HepG2 (cell line): ENCODE measurements around the gene SNED1. TPM values are rescaled to one million over a fixed set of nuclear protein-coding genes. Genes with fewer than 3 reads are reported as not detected.

Source experiments
- ARID5B ChIP-seq: IDR thresholded peaks from 2 replicates; pipeline ENCODE4 v1.4.0; 2020; ENCODE audit warnings: mild to moderate bottlenecking, missing genetic modification reagents
- GABPB1 ChIP-seq: IDR thresholded peaks from 2 replicates; pipeline ENCODE4 v1.6.1; 2016; ENCODE audit warnings: mild to moderate bottlenecking, missing genetic modification reagents, moderate library complexity, missing compliant biosample characterization
- KDM3A ChIP-seq: IDR thresholded peaks from 2 replicates; pipeline ENCODE4 v1.6.1; 2018; ENCODE audit warnings: low read depth, missing compliant biosample characterization
- KMT2A ChIP-seq: sonication (generic); formaldehyde crosslinking; IDR thresholded peaks from 2 replicates; pipeline ENCODE4 v1.4.0; 2020; ENCODE audit warnings: missing genetic modification reagents
- MED1 ChIP-seq: sonication (generic); formaldehyde crosslinking; IDR thresholded peaks from 2 replicates; pipeline ENCODE4 v1.4.0; 2020; ENCODE audit warnings: missing genetic modification reagents
- MXI1 ChIP-seq: IDR thresholded peaks from 3 replicates; pipeline ENCODE4 v1.6.1; 2012; ENCODE audit warnings: low read depth, low read length, inconsistent platforms, borderline replicate concordance
- NCOA2 ChIP-seq: sonication (generic); formaldehyde crosslinking; IDR thresholded peaks from 2 replicates; pipeline ENCODE4 v1.8.0; 2022; ENCODE audit warnings: inconsistent platforms
- NR2F6 ChIP-seq, 2 experiments: IDR thresholded peaks; 2 replicates each; pipeline ENCODE4 v1.6.1; 2016; ENCODE audit warnings: antibody characterized with exemption in 1 of 2, mild to moderate bottlenecking in 1 of 2
- PCBP2 ChIP-seq: fragments of 200-400 bp; formaldehyde crosslinking; optimal IDR thresholded peaks from 2 replicates; pipeline ENCODE3; 2018; ENCODE audit warnings: low read length, low read depth; ENCODE audit not compliant: poor library complexity, severe bottlenecking
- PHF20 ChIP-seq: sonication (generic); formaldehyde crosslinking; IDR thresholded peaks from 2 replicates; pipeline ENCODE4 v1.5.0; 2020; ENCODE audit warnings: mild to moderate bottlenecking, missing genetic modification reagents
- RERE ChIP-seq: IDR thresholded peaks from 2 replicates; pipeline ENCODE4 v1.6.1; 2016; ENCODE audit warnings: low read depth, missing genetic modification reagents, missing compliant biosample characterization
- SNAPC2 ChIP-seq: sonication (generic); formaldehyde crosslinking; IDR thresholded peaks from 2 replicates; pipeline ENCODE4 v1.8.1; 2022; ENCODE audit warnings: mild to moderate bottlenecking, missing genetic modification reagents
- TARDBP ChIP-seq: sonication (generic); formaldehyde crosslinking; IDR thresholded peaks from 2 replicates; pipeline ENCODE4 v1.8.0; 2022; ENCODE audit warnings: mild to moderate bottlenecking, missing genetic modification reagents
- TOE1 ChIP-seq: sonication (generic); formaldehyde crosslinking; IDR thresholded peaks from 2 replicates; pipeline ENCODE4 v1.4.0; 2020; ENCODE audit warnings: mild to moderate bottlenecking, missing genetic modification reagents
- TRIM24 ChIP-seq: sonication (generic); formaldehyde crosslinking; IDR thresholded peaks from 2 replicates; pipeline ENCODE4 v1.8.0; 2022; ENCODE audit warnings: mild to moderate bottlenecking, missing genetic modification reagents
- ZNF136 ChIP-seq: sonication (generic); formaldehyde crosslinking; IDR thresholded peaks from 2 replicates; pipeline ENCODE4 v1.8.1; 2022; ENCODE audit warnings: low read depth, mild to moderate bottlenecking, moderate library complexity, missing genetic modification reagents
- ZNF143 ChIP-seq: sonication (generic); formaldehyde crosslinking; IDR thresholded peaks from 2 replicates; pipeline ENCODE4 v1.4.0; 2020; ENCODE audit warnings: missing genetic modification reagents
- ZNF430 ChIP-seq: sonication (generic); formaldehyde crosslinking; IDR thresholded peaks from 2 replicates; pipeline ENCODE4 v1.9.0; 2021; ENCODE audit warnings: mild to moderate bottlenecking, missing genetic modification reagents
- ZNF709 ChIP-seq: sonication (generic); formaldehyde crosslinking; IDR thresholded peaks from 2 replicates; pipeline ENCODE4 v1.5.0; 2020; ENCODE audit warnings: mild to moderate bottlenecking, missing genetic modification reagents
- ZNF782 ChIP-seq: sonication (generic); formaldehyde crosslinking; IDR thresholded peaks from 2 replicates; pipeline ENCODE4 v1.4.0; 2020; ENCODE audit warnings: missing genetic modification reagents, mild to moderate bottlenecking, borderline replicate concordance
- ZSCAN22 ChIP-seq: sonication (generic); formaldehyde crosslinking; IDR thresholded peaks from 2 replicates; pipeline ENCODE4 v1.4.0; 2020; ENCODE audit warnings: mild to moderate bottlenecking, missing genetic modification reagents
- polyA plus RNA-seq, 8 experiments: library from polyadenylated mRNA; depleted of rRNA in 3 of 8; stranded (reverse) in 7 of 8; unstranded in 1 of 8; fragments of >200 nt; fragmentation: Illumina TruSeq in 4 of 8; extraction: Trizol in 4 of 8; gene quantifications; 2 replicates each; pipeline versions ENCODE4 v1.2.1 to v1.2.3, GENCODE V29; 2011 to 2016; ENCODE audit warnings: low read depth in 4 of 8, missing spikeins in 1 of 8, mixed read lengths in 1 of 8; ENCODE audit not compliant: insufficient read depth in 1 of 8
- total RNA-seq, 5 experiments: library from RNA; depleted of rRNA; stranded (reverse); fragments of >200 nt; fragmentation: Illumina TruSeq; extraction: Trizol; gene quantifications; 2 replicates each; pipeline ENCODE4 v1.2.3, GENCODE V29; 2016; ENCODE audit warnings: low read depth in 1 of 5

Gene SNED1
- total and polyA plus RNA-seq, 2 of the 13 experiments (the other 11 are each of a cell fraction or from before 2014, with no cell fraction given) = 0.15 to 0.65 TPM

GRCh38 chr2:240968731-240969624 lies 29.4 kb upstream of the SNED1 start (continued):
- TF ChIP-seq ZNF782 (CRISPR knock-in tag) (0 out of 2 replicates have a peak, but pooled peaks have one; percentile 74), TARDBP (CRISPR knock-in tag) (peak; percentile 49), PCBP2 (no peak), ZNF709 (0 out of 2 replicates have a peak, but pooled peaks have one; percentile 32), ZNF430 (CRISPR knock-in tag) (0 out of 2 replicates have a peak, but pooled peaks have one; percentile 54), GABPB1 (CRISPR knock-in tag) (peak; percentile 25; the same call in 1 of the 2 replicates), MED1 (CRISPR knock-in tag) (peak; percentile 60), ZNF143 (CRISPR knock-in tag) (peak; percentile 56; the same call in 1 of the 2 replicates), TOE1 (CRISPR knock-in tag) (0 out of 2 replicates have a peak, but pooled peaks have one; percentile 44), PHF20 (CRISPR knock-in tag) (no peak), NCOA2 (CRISPR knock-in tag) (no peak), NR2F6 (IDR thresholded peaks at IDR 0.05) (0 out of 2 replicates have a peak, but pooled peaks have one; percentile 56), NR2F6 (CRISPR knock-in tag; IDR thresholded peaks at IDR 0.05) (peak; percentile 41), TRIM24 (CRISPR knock-in tag) (no peak), KMT2A (CRISPR knock-in tag) (0 out of 2 replicates have a peak, but pooled peaks have one; percentile 16), RERE (CRISPR knock-in tag) (0 out of 2 replicates have a peak, but pooled peaks have one; percentile 47), SNAPC2 (no peak), KDM3A (0 out of 2 replicates have a peak, but pooled peaks have one; percentile 82), ZSCAN22 (peak; percentile 91), MXI1 (no peak; the same call in 2 of the 3 replicates), ZNF136 (no peak), ARID5B (CRISPR knock-in tag) (peak; percentile 25; the same call in 1 of the 2 replicates)
